GM12874 (cell line): Measurements from ENCODE around the gene IL6R.
A peak's percentile ranks its signal among the peaks of the same experiment; 100 is the strongest.

Experiments used
- CTCF ChIP-seq: IDR thresholded peaks from 2 replicates; pipeline ENCODE4 v1.5.1; 2011; ENCODE audit warnings: low read depth, mild to moderate bottlenecking, control low read depth, low read length, moderate library complexity; ENCODE audit not compliant: insufficient read depth

Gene IL6R

GRCh38 chr1:154404984-154405746 is at the start of gene IL6R:
Gene IL6R (plus strand): TSS chr1:154405343. CDS start chr1:154405630, 287 bp downstream.
- TF ChIP-seq CTCF, result peak; percentile 40; the same call in 1 of the 2 replicates

- no peak for TF ChIP-seq CTCF
Measured at GRCh38 chr1:154358519-154358918, 46.6 kb upstream of the IL6R start.

GRCh38 chr1:154360288-154360687 is 44.9 kb upstream of the IL6R start:
- TF ChIP-seq CTCF, result no peak

- TF ChIP-seq CTCF, result no peak
Measured at GRCh38 chr1:154361357-154361756, 43.8 kb upstream of the IL6R start.

- no peak for TF ChIP-seq CTCF
Measured at GRCh38 chr1:154371436-154371835, 33.7 kb upstream of the IL6R start.

- no peak for TF ChIP-seq CTCF
Measured at GRCh38 chr1:154379301-154379700, 25.8 kb upstream of the IL6R start.

- TF ChIP-seq CTCF, result no peak
Measured at GRCh38 chr1:154384650-154385489, 20.3 kb upstream of the IL6R start.
